MM.1S (cell line): ENCODE measurements around the gene PTGES3.

ENCODE experiments used
- CTCF ChIP-seq: fragments of 300-600 bp; sonication (generic); IDR thresholded peaks from 2 replicates; pipeline ENCODE4 v1.5.1; 2016; ENCODE audit warnings: antibody characterized with exemption, low read length, mixed read lengths
- EZH2 ChIP-seq: fragments of 300-600 bp; sonication (generic); optimal IDR thresholded peaks from 2 replicates; pipeline ENCODE3; 2017; ENCODE audit warnings: low read depth, mild to moderate bottlenecking, antibody characterized with exemption, low read length, mixed read lengths
- EZH2phosphoT487 ChIP-seq: fragments of 300-600 bp; sonication (generic); IDR thresholded peaks from 2 replicates; pipeline ENCODE4 v1.6.1; 2018; ENCODE audit warnings: antibody characterized with exemption, low read length

GRCh38 chr12:56678852-56679251 lies 9.2 kb downstream of the PTGES3 start:
- TF ChIP-seq CTCF (no peak), EZH2 (no peak), EZH2phosphoT487 (no peak)
